NB4 (cell line): ENCODE data around the gene PRAMEF10.
"Not testable (repeated sequence)": the region's sequence is repeated elsewhere in the genome, so short reads cannot be mapped to it uniquely, and the experiment has no call there.

ENCODE experiments used
- MAX ChIP-seq: IDR thresholded peaks from 2 replicates; pipeline ENCODE4 v1.6.1; 2011; ENCODE audit warnings: low read depth, low read length
- MYC ChIP-seq: IDR thresholded peaks from 2 replicates; pipeline ENCODE4 v1.6.1; 2011; ENCODE audit warnings: low read depth, low read length
- POLR2A ChIP-seq: IDR thresholded peaks from 2 replicates; pipeline ENCODE4 v1.6.1; 2011; ENCODE audit warnings: mild to moderate bottlenecking; ENCODE audit not compliant: insufficient read length; ENCODE audit errors: extremely low read depth
- TF ChIP-seq, protein P1 (sequence below): IDR thresholded peaks from one replicate; pipeline ENCODE4 v1.5.1; 2012; ENCODE audit warnings: low read depth, low read length

DNA sequence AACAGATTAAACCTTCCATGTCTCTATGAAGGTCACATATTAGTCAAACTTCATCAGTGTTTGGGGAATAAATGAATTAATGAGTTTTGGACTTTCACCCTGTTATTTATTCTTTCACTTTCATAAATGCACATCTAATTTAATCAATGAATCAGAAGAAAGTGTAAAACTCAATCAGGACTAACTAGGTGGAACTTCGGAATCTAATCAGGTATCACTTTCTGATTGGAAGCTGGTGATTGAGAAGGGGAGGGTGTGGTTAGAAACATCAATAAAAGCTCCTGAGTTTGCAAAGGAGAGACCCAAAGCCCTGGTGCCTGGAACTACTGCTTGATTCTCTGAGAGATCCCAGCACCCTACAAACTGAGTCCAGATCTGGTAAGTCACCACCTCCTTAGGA is 18.2 kb upstream of the PRAMEF10 start, which contains the start of gene PRAMEF7:
- TF ChIP-seq, protein P1, sequence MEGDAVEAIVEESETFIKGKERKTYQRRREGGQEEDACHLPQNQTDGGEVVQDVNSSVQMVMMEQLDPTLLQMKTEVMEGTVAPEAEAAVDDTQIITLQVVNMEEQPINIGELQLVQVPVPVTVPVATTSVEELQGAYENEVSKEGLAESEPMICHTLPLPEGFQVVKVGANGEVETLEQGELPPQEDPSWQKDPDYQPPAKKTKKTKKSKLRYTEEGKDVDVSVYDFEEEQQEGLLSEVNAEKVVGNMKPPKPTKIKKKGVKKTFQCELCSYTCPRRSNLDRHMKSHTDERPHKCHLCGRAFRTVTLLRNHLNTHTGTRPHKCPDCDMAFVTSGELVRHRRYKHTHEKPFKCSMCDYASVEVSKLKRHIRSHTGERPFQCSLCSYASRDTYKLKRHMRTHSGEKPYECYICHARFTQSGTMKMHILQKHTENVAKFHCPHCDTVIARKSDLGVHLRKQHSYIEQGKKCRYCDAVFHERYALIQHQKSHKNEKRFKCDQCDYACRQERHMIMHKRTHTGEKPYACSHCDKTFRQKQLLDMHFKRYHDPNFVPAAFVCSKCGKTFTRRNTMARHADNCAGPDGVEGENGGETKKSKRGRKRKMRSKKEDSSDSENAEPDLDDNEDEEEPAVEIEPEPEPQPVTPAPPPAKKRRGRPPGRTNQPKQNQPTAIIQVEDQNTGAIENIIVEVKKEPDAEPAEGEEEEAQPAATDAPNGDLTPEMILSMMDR, result not testable (repeated sequence)
- TF ChIP-seq POLR2A, MYC, MAX: not testable (repeated sequence)
